ENCODE data around the gene SELENOI.
"Not testable (repeated sequence)": the region's sequence is repeated elsewhere in the genome, so short reads cannot be mapped to it uniquely, and the experiment has no call there.

Gene SELENOI

GRCh38 chr2:26345283-26345544 lies 729 bp upstream of the SELENOI start:
- no peak for DNase-seq (ENCODE audit: extremely low spot score)
- ChIA-PET CTCF (no interaction called here), POLR2A (interaction anchor here (0.7 to 2.4 kb wide), 15 partner anchors 10 to 232 kb away, joined by 3 to 18 read pairs (median 3); no protein-coding TSS in a partner anchor)
- no peak for TF ChIP-seq FOXK2 (IDR thresholded peaks at IDR 0.05)
- TF ChIP-seq SUZ12 (IDR thresholded peaks at IDR 0.05) = no peak
- TF ChIP-seq NFRKB (IDR thresholded peaks at IDR 0.05) = no peak
- TF ChIP-seq FOXA1 (IDR thresholded peaks at IDR 0.05) = no peak
- TF ChIP-seq BHLHE40 (IDR thresholded peaks at IDR 0.05; ENCODE audit: borderline replicate concordance) = no peak
- TF ChIP-seq L3MBTL2 (conservative IDR thresholded peaks at IDR 0.05) = no peak
- TF ChIP-seq ZNF384 (IDR thresholded peaks at IDR 0.05) = no peak
- no peak for TF ChIP-seq LEF1 (IDR thresholded peaks at IDR 0.05; ENCODE audit: borderline replicate concordance)
- no peak for TF ChIP-seq ELF4 (IDR thresholded peaks at IDR 0.05)
- TF ChIP-seq CTBP1 (IDR thresholded peaks at IDR 0.05; ENCODE audit: borderline replicate concordance) = no peak

- POLR2A ChIA-PET = interaction anchor here (1.2 kb wide), 1 partner anchor 10 kb away, joined by 3 read pairs; no protein-coding TSS in a partner anchor
- DNase-seq (ENCODE audit: extremely low spot score) = peak; percentile 37
- CTCF ChIA-PET = interaction anchor here (1.1 kb wide), 1 partner anchor 231 kb away, joined by 3 read pairs; no protein-coding TSS in a partner anchor
- no peak for TF ChIP-seq SP1 (IDR thresholded peaks at IDR 0.05)
- TF ChIP-seq LEF1 (IDR thresholded peaks at IDR 0.05; ENCODE audit: borderline replicate concordance) = no peak
- TF ChIP-seq CTBP1 (IDR thresholded peaks at IDR 0.05; ENCODE audit: borderline replicate concordance) = no peak
- no peak for TF ChIP-seq SUZ12 (IDR thresholded peaks at IDR 0.05)
- TF ChIP-seq PKNOX1 (IDR thresholded peaks at IDR 0.05) = no peak
- TF ChIP-seq FOXM1 (IDR thresholded peaks at IDR 0.05; ENCODE audit: borderline replicate concordance) = no peak
- TF ChIP-seq HDGF (IDR thresholded peaks at IDR 0.05; ENCODE audit: borderline replicate concordance) = no peak
- TF ChIP-seq L3MBTL2 (conservative IDR thresholded peaks at IDR 0.05) = no peak
- TF ChIP-seq ARNT (IDR thresholded peaks at IDR 0.05) = no peak
- no peak for TF ChIP-seq TARDBP (IDR thresholded peaks at IDR 0.05)
Measured at GRCh38 chr2:26346454-26347053, 611 bp downstream of the SELENOI start, which contains the start of gene ADGRF3. ADGRF3 (minus strand) TSS chr2:26346789; CDS start chr2:26346234, 555 bp downstream.

GRCh38 chr2:26347286-26347865 lies 1.4 kb downstream of the SELENOI start:
- TF ChIP-seq ZNF384 (IDR thresholded peaks at IDR 0.05) = no peak
- no peak for DNase-seq (ENCODE audit: extremely low spot score)
- ChIA-PET POLR2A (interaction anchor here (1.2 kb wide), 1 partner anchor 10 kb away, joined by 3 read pairs; no protein-coding TSS in a partner anchor), CTCF (interaction anchor here (1.1 kb wide), 1 partner anchor 230 kb away, joined by 3 read pairs; no protein-coding TSS in a partner anchor)

- TF ChIP-seq ZNF384 (IDR thresholded peaks at IDR 0.05) (peak; percentile 73; the same call in 1 of the 2 replicates), SP1 (IDR thresholded peaks at IDR 0.05) (no peak)
- ChIA-PET POLR2A (no interaction called here), CTCF (no interaction called here)
- no peak for DNase-seq (ENCODE audit: extremely low spot score)
Measured at GRCh38 chr2:26349690-26350089, 3.7 kb downstream of the SELENOI start.

GRCh38 chr2:26351375-26352090 lies 5.6 kb downstream of the SELENOI start:
- peak; percentile 83 for TF ChIP-seq PKNOX1 (IDR thresholded peaks at IDR 0.05)
- TF ChIP-seq CTBP1 (IDR thresholded peaks at IDR 0.05; ENCODE audit: borderline replicate concordance) = no peak
- POLR2A ChIA-PET = no interaction called here
- CTCF ChIA-PET = no interaction called here

GRCh38 chr2:26352892-26353291 lies 6.9 kb downstream of the SELENOI start:
- ChIA-PET POLR2A (no interaction called here), CTCF (no interaction called here)
- DNase-seq (ENCODE audit: extremely low spot score) = no peak
- TF ChIP-seq FOXM1 (IDR thresholded peaks at IDR 0.05; ENCODE audit: borderline replicate concordance) (no peak), CTBP1 (IDR thresholded peaks at IDR 0.05; ENCODE audit: borderline replicate concordance) (no peak), LEF1 (IDR thresholded peaks at IDR 0.05; ENCODE audit: borderline replicate concordance) (no peak), HDGF (IDR thresholded peaks at IDR 0.05; ENCODE audit: borderline replicate concordance) (no peak), BHLHE40 (IDR thresholded peaks at IDR 0.05; ENCODE audit: borderline replicate concordance) (no peak), ELF4 (IDR thresholded peaks at IDR 0.05) (no peak), FOXK2 (IDR thresholded peaks at IDR 0.05) (no peak), ARNT (IDR thresholded peaks at IDR 0.05) (no peak)

More at GRCh38 chr2:26351375-26352090, 5.6 kb downstream of the SELENOI start:
- DNase-seq (ENCODE audit: extremely low spot score) = no peak

- POLR2A ChIA-PET = interaction anchor here (2.5 kb wide), 1 partner anchor 9 kb away, joined by 14 read pairs; the partner anchor contains the start of gene SELENOI
- DNase-seq (ENCODE audit: extremely low spot score); CTCF ChIA-PET: not testable (repeated sequence)
Measured at GRCh38 chr2:26354469-26354868, 8.5 kb downstream of the SELENOI start.

All from HEK293T (cell line).